K562 (cell line): Measurements from ENCODE around the gene USH1G. TPM values are rescaled to one million over a fixed set of nuclear protein-coding genes. Genes with fewer than 3 reads are reported as not detected.

Experiments
- CREB1 ChIP-seq, 2 experiments: sonication (generic) in 1 of 2; formaldehyde crosslinking in 1 of 2; IDR thresholded peaks; 2 replicates each; pipeline versions ENCODE4 v1.6.1 to v1.8.0; 2012 to 2022; ENCODE audit warnings: inconsistent platforms in 1 of 2, mild to moderate bottlenecking in 1 of 2, missing genetic modification reagents in 1 of 2, moderate library complexity in 1 of 2
- CTCF ChIP-seq, 3 experiments: IDR thresholded peaks in 2 of 3; conservative IDR thresholded peaks in 1 of 3; 2 replicates each; pipeline ENCODE4 v1.5.1; 2011 to 2012; ENCODE audit warnings: low read length in 3 of 3, mild to moderate bottlenecking in 3 of 3, control low read depth in 2 of 3, improper control_type of control experiment in 1 of 3, inconsistent platforms in 1 of 3, low read depth in 1 of 3, mixed read lengths in 1 of 3, moderate library complexity in 1 of 3; ENCODE audit not compliant: insufficient read depth in 2 of 3
- FOSL1 ChIP-seq: fragments of 200-800 bp; sonication (Bioruptor generic); conservative IDR thresholded peaks from 2 replicates; pipeline ENCODE4 v1.6.1; 2016; ENCODE audit warnings: missing genetic modification characterization, missing compliant biosample characterization
- HMGN3 ChIP-seq: IDR thresholded peaks from 2 replicates; pipeline ENCODE4 v1.6.1; 2011; ENCODE audit warnings: borderline replicate concordance, low read depth, mild to moderate bottlenecking, mixed read lengths, low read length; ENCODE audit not compliant: insufficient read length; ENCODE audit errors: extremely low read depth
- HNRNPL ChIP-seq: fragments of 200-400 bp; formaldehyde crosslinking; IDR thresholded peaks from 2 replicates; pipeline ENCODE4 v1.6.1; 2017; ENCODE audit warnings: low read depth, mild to moderate bottlenecking, low read length
- MEIS2 ChIP-seq: fragments of 450-650 bp; IDR thresholded peaks from 2 replicates; pipeline ENCODE4 v1.6.1; 2014; ENCODE audit warnings: mild to moderate bottlenecking; ENCODE audit not compliant: partially characterized antibody
- MLX ChIP-seq, 2 experiments: fragments of 450-650 bp in 1 of 2; sonication (generic) in 1 of 2; formaldehyde crosslinking; conservative IDR thresholded peaks; 2 replicates each; pipeline versions ENCODE4 v1.4.0 to v1.8.1; 2020 to 2022; ENCODE audit warnings: mild to moderate bottlenecking in 1 of 2, missing genetic modification reagents in 1 of 2
- NR2C2 ChIP-seq, 2 experiments: fragments of 200-800 bp in 1 of 2; sonication (Bioruptor generic) in 1 of 2; sonication (generic) in 1 of 2; formaldehyde crosslinking in 1 of 2; IDR thresholded peaks; 2 replicates each; pipeline versions ENCODE4 v1.6.1 to v1.8.0; 2016 to 2022; ENCODE audit warnings: mild to moderate bottlenecking in 1 of 2, missing compliant biosample characterization in 1 of 2, missing genetic modification characterization in 1 of 2, missing genetic modification reagents in 1 of 2
- PCBP1 ChIP-seq: fragments of 200-400 bp; formaldehyde crosslinking; IDR thresholded peaks from 2 replicates; pipeline ENCODE4 v1.6.1; 2018; ENCODE audit warnings: mild to moderate bottlenecking, low read depth, low read length; ENCODE audit not compliant: poor library complexity, severe bottlenecking
- PRPF4 ChIP-seq: fragments of 200-400 bp; formaldehyde crosslinking; IDR thresholded peaks from one replicate; pipeline ENCODE4 v1.6.1; 2017; ENCODE audit warnings: low read length, low read depth, mild to moderate bottlenecking; ENCODE audit not compliant: insufficient read depth, poor library complexity, severe bottlenecking
- TFAP4 ChIP-seq: sonication (generic); formaldehyde crosslinking; IDR thresholded peaks from 2 replicates; pipeline ENCODE4 v1.8.0; 2022; ENCODE audit warnings: missing genetic modification reagents, mild to moderate bottlenecking, moderate library complexity, borderline replicate concordance
- ZFX ChIP-seq: sonication (generic); formaldehyde crosslinking; IDR thresholded peaks from 2 replicates; pipeline ENCODE4 v1.8.0; 2022; ENCODE audit warnings: mild to moderate bottlenecking, missing genetic modification reagents, moderate library complexity
- ZNF717 ChIP-seq: fragments of 250-450 bp; sonication (Bioruptor Pico); IDR thresholded peaks from 2 replicates; pipeline ENCODE4 v1.5.0; 2021
- ZNF740 ChIP-seq, 3 experiments: fragments of 200-800 bp in 1 of 3; sonication (Bioruptor generic) in 1 of 3; sonication (generic) in 1 of 3; formaldehyde crosslinking in 1 of 3; IDR thresholded peaks; 2 replicates each; pipeline versions ENCODE4 v1.6.1 to v1.8.0; 2016 to 2022; ENCODE audit warnings: mild to moderate bottlenecking in 2 of 3, missing compliant biosample characterization in 2 of 3, missing genetic modification characterization in 2 of 3, missing genetic modification reagents in 1 of 3
- polyA plus RNA-seq, 8 experiments: library from polyadenylated mRNA; depleted of rRNA in 4 of 8; stranded (reverse) in 5 of 8; unstranded in 3 of 8; fragments of >200 nt; fragmentation: Nextera tagmentation in 2 of 8; fragmentation: Illumina TruSeq in 1 of 8; extraction: Ambion mirVana in 2 of 8; extraction: Trizol in 1 of 8; gene quantifications; 2 replicates each; pipeline versions ENCODE4 v1.2.1 to v1.2.3, GENCODE V29; 2011 to 2014; ENCODE audit warnings: inconsistent platforms in 1 of 8, missing spikeins in 1 of 8
- total RNA-seq, 7 experiments: library from RNA; depleted of rRNA in 6 of 7; stranded (reverse); fragments of >200 nt in 6 of 7; fragmentation: Illumina TruSeq in 2 of 7; extraction: Trizol in 2 of 7; gene quantifications; 2 replicates each; pipeline versions ENCODE4 v1.2.1 to v1.2.3, GENCODE V29; 2011 to 2021; ENCODE audit warnings: low replicate concordance in 1 of 7

The USH1G gene
- total and polyA plus RNA-seq, 9 of the 15 experiments (the other 6 are each of a cell fraction or from before 2014, with no cell fraction given): 0.22 to 1.00 (median 0.64) TPM; not detected in 2

- peak; percentile 38; the same call in 1 of the 2 replicates for TF ChIP-seq HNRNPL
- TF ChIP-seq PRPF4: no peak
- TF ChIP-seq TFAP4 (CRISPR knock-in tag): peak; percentile 68
- peak; percentile 42; the same call in 1 of the 2 replicates for TF ChIP-seq FOSL1 (tag)
- TF ChIP-seq CTCF (IDR thresholded peaks at IDR 0.05 in 2 of 3, conservative IDR thresholded peaks at IDR 0.05 in 1 of 3; ENCODE audit: insufficient read depth in 2 of 3, low read depth in 1 of 3, low read length in 3 of 3): peak; percentile 66 to 95 (median 82)
- TF ChIP-seq HMGN3: peak; percentile 25
- TF ChIP-seq PCBP1: peak; percentile 5
- no peak for TF ChIP-seq CREB1 (IDR thresholded peaks at IDR 0.05)
- TF ChIP-seq CREB1 (CRISPR knock-in tag; IDR thresholded peaks at IDR 0.05): 0 out of 2 replicates have a peak, but pooled peaks have one; percentile 47
- TF ChIP-seq MEIS2: peak; percentile 77
- peak; percentile 26; the same call in 1 of the 2 replicates for TF ChIP-seq NR2C2 (CRISPR knock-in tag; IDR thresholded peaks at IDR 0.05)
- TF ChIP-seq NR2C2 (tag; IDR thresholded peaks at IDR 0.05): no peak
- no peak for TF ChIP-seq MLX (CRISPR knock-in tag; conservative IDR thresholded peaks at IDR 0.05)
- peak; percentile 73 for TF ChIP-seq ZFX (CRISPR knock-in tag)
- TF ChIP-seq ZNF717 (CRISPR knock-in tag): no peak
- TF ChIP-seq ZNF740 (CRISPR knock-in tag; IDR thresholded peaks at IDR 0.05): peak; percentile 70; the same call in 1 of the 2 replicates
- no peak for TF ChIP-seq ZNF740 (tag; IDR thresholded peaks at IDR 0.05)
Observed at GRCh38 chr17:74923538-74924249, 639 bp upstream of the USH1G start (continued).
